Mononuclear cell (primary cell): ENCODE data around the gene PDZD7. TPM values are rescaled to one million over a fixed set of nuclear protein-coding genes. Genes with fewer than 3 reads are reported as not detected.
A peak's percentile ranks its signal among the peaks of the same experiment; 100 is the strongest.

ENCODE experiments used
- H3K27me3 ChIP-seq: 2 replicates; pipeline ENCODE4 v1.6.0; 2011; ENCODE audit warnings: low read length, control low read depth; ENCODE audit not compliant: insufficient read depth
- H3K4me1 ChIP-seq: 2 replicates; pipeline ENCODE4 v1.5.1; 2011; ENCODE audit warnings: mild to moderate bottlenecking, low read length, control low read depth; ENCODE audit not compliant: insufficient read depth
- H3K4me3 ChIP-seq: 2 replicates; pipeline ENCODE4 v1.5.1; 2011; ENCODE audit warnings: mild to moderate bottlenecking, low read length, moderate library complexity
- H3K9me3 ChIP-seq: 2 replicates; pipeline ENCODE4 v1.5.1; 2011; ENCODE audit warnings: low read depth, mild to moderate bottlenecking, control low read depth, low read length
- total RNA-seq: library from RNA; depleted of rRNA; stranded (reverse); fragments of >200 nt; gene quantifications from one replicate; pipeline ENCODE4 v1.2.3, GENCODE V29; 2012

The PDZD7 gene
- total RNA-seq, 1 donor = 0.21 TPM

DNA sequence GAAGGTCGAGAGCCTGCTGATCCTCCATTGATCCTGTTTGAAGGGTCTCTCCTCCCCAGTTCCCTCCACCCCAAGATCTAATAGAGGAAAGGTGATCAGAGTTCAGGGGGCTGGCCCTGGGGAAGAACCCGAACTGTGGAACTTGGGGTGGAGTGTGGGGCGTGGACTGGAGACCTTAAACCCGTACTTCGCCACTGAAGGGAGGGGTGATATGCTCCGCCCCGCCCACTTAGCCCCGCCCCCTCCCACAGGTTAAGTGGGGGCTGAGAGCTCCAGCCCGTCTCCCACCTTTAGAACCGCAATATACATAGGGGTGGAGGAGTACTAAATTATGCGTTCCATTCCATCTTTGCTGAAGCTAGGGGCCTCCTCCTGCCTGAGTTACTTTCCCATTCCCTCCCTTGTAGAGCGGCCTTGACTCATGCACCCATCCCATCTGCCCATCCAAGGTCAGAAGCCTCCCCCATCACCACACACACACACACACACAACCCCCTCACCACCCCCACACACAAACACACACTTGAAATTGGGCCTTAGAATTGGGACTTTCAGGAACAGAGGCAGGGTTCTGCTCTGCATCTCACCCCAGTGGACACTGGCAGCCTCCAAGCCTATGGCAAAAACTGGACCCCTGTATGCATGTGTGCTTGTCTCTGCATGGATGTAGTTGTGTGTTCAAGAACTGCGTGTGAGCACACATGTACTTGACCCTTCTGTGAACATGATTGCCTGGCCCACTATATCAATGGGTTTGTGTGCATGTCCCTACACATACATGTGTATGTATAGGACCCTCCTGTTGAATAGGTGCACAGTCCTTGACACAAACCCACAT lies 60.6 kb downstream of the PDZD7 start:
- Histone ChIP-seq H3K4me1 (peaks cover 14% of the 10 kb centered on the region), H3K27me3 (no peaks in the 10 kb centered on the region), H3K9me3 (no peaks in the 10 kb centered on the region), H3K4me3 (no peak overlapping the region)

GRCh38 chr10:100969187-100970075 lies 61.5 kb downstream of the PDZD7 start, which contains the start of gene SEMA4G:
Gene SEMA4G (plus strand): TSS chr10:100969504. CDS start chr10:100972913, 3,409 bp downstream.
- H3K27me3 ChIP-seq = no peaks in the 10 kb centered on the region
- H3K4me3 ChIP-seq = peak within 1 kb of the TSS; percentile 24
- H3K4me1 ChIP-seq = peaks cover 14% of the 10 kb centered on the region
- H3K9me3 ChIP-seq = no peaks in the 10 kb centered on the region

- Histone ChIP-seq H3K4me3 (no peak overlapping the region), H3K4me1 (peaks cover 14% of the 10 kb centered on the region), H3K27me3 (no peaks in the 10 kb centered on the region), H3K9me3 (no peaks in the 10 kb centered on the region)
Observed at GRCh38 chr10:100968863-100969186, 62.1 kb downstream of the PDZD7 start.

DNA sequence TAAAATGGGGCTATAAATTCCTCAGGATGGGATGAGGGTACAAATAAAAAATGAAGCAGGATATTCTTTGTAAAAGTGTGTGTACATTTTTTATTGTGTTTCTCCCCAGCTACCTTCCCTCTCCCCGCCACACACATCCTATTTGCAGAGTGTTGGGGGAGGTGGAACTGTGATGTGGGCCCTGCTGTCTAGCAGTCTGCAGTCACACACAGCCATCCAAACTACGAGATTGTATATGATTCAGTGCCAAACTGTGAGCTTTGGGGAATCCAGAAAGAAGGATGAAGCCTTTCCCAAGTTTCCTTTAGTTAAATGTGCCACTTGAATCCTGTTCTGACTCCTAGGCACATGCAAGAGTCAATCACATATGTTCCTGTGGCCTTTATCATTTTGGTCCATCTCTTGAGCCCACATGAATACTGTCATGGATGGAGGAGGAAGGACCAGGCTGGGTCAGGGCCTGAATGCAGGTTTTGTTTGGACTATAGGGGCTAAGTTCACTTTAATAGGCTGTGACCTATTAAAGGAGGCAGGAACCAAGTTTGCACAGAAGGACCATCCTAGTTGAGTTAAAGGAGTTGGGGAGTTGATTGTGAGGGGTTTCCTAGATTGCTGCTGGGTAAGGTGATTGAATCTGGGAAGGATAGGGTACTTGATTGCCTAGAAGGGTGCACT lies 62.7 kb downstream of the PDZD7 start:
- H3K27me3 ChIP-seq = no peaks in the 10 kb centered on the region
- H3K4me3 ChIP-seq = no peak overlapping the region
- H3K9me3 ChIP-seq = no peaks in the 10 kb centered on the region
- H3K4me1 ChIP-seq = peaks cover 14% of the 10 kb centered on the region

- Histone ChIP-seq H3K27me3 (no peaks in the 10 kb centered on the region), H3K4me1 (peaks cover 14% of the 10 kb centered on the region), H3K9me3 (no peaks in the 10 kb centered on the region), H3K4me3 (no peak overlapping the region)
Observed at GRCh38 chr10:100967332-100967731, 63.6 kb downstream of the PDZD7 start.

GRCh38 chr10:100966887-100967286 lies 64.0 kb downstream of the PDZD7 start:
- no peaks in the 10 kb centered on the region for H3K9me3 ChIP-seq
- peaks cover 14% of the 10 kb centered on the region for H3K4me1 ChIP-seq
- no peaks in the 10 kb centered on the region for H3K27me3 ChIP-seq
- no peak overlapping the region for H3K4me3 ChIP-seq

DNA sequence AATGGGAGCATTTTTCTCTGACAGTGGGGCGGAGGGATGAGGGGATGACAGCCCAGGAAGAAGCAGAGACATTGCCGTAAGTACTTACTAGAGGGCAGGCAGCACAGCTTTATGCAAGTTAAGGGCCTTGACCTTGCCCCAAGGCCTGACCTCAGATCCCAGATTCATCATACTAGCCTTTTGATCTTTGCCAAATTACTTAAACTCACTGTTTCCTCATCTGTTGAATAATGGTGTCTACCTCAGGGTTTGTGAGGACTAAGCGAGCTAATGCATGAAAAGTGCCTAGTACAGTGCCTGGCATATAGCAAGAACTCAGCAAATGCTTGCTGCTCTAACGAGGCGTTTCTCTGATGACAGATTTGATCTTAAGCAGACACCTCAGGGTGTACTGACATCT lies 65.1 kb downstream of the PDZD7 start:
- H3K4me1 ChIP-seq = peaks cover 14% of the 10 kb centered on the region

GRCh38 chr10:100963826-100964225 lies 67.1 kb downstream of the PDZD7 start:
- Histone ChIP-seq H3K27me3 (no peaks in the 10 kb centered on the region), H3K4me3 (no peak overlapping the region), H3K4me1 (peaks cover 4% of the 10 kb centered on the region), H3K9me3 (no peaks in the 10 kb centered on the region)

More for the DNA sequence above, 65.1 kb downstream of the PDZD7 start:
- Histone ChIP-seq H3K27me3 (no peaks in the 10 kb centered on the region), H3K9me3 (no peaks in the 10 kb centered on the region), H3K4me3 (no peak overlapping the region)

DNA sequence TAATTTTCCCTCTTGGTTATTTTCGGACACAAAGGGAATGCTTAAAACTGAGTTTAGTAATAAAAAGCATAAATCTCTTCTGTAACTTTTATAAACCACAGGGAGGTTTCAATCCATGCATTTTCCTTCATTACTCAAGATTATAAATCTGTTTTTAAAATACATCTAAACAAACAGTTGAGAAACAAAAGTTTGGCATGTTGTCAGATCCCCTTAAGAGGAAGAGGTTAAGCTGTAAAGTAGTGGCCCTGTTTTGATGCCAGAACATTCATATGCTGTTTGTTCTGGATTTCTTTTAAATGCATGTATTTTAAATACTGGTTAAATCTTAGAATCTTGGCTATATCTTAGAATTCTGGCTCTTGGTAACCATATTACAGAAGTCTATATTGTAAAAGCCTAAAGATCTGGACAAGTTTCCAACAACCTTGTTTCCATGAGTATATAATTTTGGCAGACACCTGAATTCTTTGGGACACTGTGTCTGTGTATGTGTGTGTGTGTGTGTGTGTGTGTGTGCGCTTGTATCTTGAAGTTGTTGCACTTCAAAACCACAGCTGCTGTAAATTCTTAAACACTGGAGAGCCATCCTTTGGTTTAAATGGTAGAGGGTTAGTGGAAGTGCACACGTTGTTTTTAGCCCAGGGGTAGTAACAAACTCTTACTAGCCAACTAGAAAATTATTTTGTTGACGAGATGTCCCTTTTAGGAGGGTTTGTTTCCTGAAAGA lies 68.4 kb downstream of the PDZD7 start:
- Histone ChIP-seq H3K27me3 (no peaks in the 10 kb centered on the region), H3K4me3 (no peak overlapping the region), H3K9me3 (no peaks in the 10 kb centered on the region), H3K4me1 (no peaks in the 10 kb centered on the region)

- Histone ChIP-seq H3K27me3 (no peaks in the 10 kb centered on the region), H3K4me1 (no peaks in the 10 kb centered on the region), H3K4me3 (no peak overlapping the region), H3K9me3 (no peaks in the 10 kb centered on the region)
Observed at GRCh38 chr10:100960251-100960650, 70.7 kb downstream of the PDZD7 start.

Other genes starting within 250 kb of the PDZD7 start
- gene SLF2, start 118.2 kb downstream of the PDZD7 start, total RNA-seq = 17.0 TPM
- gene SEMA4G, start 61.6 kb downstream of the PDZD7 start, total RNA-seq = 0.10 TPM
- 18.9 TPM for gene MRPL43, start 43.6 kb downstream of the PDZD7 start, total RNA-seq
- gene TWNK, start 43.6 kb downstream of the PDZD7 start, total RNA-seq = 2.0 TPM
- 8.1 TPM for gene LZTS2, start 31.3 kb downstream of the PDZD7 start, total RNA-seq
- gene SFXN3, start 105 bp upstream of the PDZD7 start, total RNA-seq = 28.4 TPM
- gene KAZALD1, start 30.9 kb upstream of the PDZD7 start, total RNA-seq = 0.42 TPM
- gene TLX1, start 100.2 kb upstream of the PDZD7 start, total RNA-seq = not detected
- not detected for gene LBX1, start 198.3 kb upstream of the PDZD7 start, total RNA-seq